HPDE6-E6E7 (cell line): Measurements from ENCODE around the gene CD244.

ENCODE experiments used
- DNase-seq: peaks from one replicate; pipeline ENCODE4 v3.0.0; 2011; ENCODE audit warnings: missing footprints; ENCODE audit errors: extremely low spot score

The CD244 gene

DNA sequence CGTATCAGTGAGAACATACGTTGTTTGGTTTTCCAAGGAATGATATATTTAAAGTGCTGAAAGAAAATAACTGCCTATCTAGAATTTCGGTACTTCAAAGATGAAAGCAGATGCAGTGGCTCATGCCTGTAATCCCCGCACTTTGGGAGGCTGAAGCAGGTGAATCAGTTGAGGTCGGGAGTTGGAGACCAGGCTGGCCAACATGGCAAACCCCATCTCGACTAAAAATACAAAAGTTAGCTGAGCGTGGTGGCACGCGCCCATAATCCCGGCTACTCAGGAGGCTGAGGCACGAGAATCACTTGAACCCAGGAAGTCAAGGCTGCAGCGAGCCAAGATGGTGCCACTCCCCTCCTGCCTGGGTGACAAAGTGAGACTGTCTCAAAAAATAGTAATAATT lies 16.4 kb downstream of the CD244 start:
- DNase-seq, result no peak

DNA sequence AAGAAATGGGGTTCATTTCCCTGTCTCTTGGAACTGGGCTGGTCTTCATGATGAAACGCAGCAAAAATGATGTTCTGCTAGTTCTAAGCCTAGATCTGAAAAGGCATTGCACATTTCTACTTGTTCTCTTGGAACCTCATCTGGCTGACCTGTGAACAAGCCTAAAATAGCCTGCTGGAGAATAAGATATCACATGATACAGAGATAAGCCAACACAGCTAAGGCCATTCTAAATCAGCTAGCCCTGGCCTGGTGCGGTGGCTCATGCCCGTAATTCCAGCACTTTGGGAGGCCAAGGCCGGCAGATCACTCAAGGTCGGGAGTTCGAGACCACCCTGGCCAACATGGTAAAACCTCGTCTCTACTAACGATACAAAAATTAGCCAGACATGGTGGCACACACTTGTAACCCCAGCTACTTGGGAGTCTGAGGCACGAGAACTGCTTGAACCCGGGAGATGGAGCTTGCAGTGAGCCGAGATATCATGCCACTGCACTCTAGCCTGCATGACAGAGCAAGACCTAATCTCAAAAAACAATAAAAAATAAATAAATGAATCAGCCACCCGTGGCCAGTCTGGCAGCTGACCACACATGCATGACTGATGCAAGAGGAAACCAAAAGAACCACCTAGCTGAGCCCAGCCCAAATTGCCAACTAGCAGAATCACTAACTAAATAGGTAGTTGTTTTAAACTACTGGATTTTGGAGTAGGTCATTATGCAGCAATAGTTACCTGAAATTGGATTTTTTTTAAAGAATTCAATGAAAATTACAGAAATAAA lies 18.0 kb downstream of the CD244 start:
- DNase-seq, result no peak

DNA sequence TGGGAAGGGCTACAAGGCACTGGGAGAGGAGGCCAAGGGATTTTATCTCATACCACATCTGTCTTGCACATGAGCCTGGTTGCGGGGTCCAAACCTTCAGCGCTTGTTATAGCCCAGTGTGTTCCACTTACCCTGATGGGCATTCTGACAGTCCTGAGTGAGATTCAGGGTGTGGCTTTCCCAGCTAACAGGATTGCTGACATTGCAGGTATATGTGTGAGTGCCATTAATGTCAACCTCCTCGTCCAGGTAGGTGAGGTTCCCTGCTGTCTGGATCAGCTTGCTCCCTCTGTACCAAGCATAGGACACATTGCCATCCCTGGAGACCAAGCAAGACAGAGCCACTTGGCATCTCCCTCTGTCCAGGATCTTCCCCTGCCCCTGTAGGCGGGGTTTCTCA lies 21.6 kb downstream of the CD244 start:
- no peak for DNase-seq

DNA sequence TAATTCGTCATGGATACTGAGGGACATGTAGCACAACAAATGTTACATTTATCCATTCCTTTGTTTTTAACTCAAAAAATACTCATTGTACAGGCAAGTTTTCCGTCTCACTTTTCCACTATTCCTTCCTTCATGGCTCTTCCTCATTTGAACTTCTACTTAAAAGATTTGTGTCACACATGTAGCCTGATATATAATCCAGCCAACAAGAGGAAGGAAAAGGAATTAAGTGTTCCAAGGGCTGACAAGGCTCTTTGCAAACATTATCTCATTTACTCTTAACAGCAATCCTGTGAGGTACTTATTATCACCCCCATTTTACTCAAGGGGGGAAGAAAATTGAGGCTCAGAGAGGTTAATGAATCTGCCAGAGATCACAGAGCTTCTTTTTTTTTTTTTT lies 22.9 kb downstream of the CD244 start:
- no peak for DNase-seq

DNA sequence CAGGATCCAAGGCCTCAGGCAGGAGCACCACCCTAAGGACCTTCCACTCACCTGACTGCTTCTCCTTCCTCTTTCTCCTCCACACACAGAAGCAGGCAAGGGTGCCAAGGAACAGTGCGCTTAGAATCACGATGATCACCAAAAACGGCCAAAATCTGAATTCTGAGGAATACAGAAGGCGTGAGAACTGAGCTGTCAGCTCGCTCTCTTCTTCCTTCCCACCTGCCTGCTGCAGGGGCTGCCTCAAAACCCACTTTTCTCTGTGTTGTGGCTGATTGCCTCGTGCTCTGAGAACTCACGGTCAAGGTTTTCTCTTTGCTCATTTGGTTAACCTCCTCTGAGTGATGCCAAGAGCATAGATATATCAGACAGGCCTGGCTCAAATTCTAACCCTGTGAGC lies 23.8 kb downstream of the CD244 start:
- DNase-seq, result no peak

DNA sequence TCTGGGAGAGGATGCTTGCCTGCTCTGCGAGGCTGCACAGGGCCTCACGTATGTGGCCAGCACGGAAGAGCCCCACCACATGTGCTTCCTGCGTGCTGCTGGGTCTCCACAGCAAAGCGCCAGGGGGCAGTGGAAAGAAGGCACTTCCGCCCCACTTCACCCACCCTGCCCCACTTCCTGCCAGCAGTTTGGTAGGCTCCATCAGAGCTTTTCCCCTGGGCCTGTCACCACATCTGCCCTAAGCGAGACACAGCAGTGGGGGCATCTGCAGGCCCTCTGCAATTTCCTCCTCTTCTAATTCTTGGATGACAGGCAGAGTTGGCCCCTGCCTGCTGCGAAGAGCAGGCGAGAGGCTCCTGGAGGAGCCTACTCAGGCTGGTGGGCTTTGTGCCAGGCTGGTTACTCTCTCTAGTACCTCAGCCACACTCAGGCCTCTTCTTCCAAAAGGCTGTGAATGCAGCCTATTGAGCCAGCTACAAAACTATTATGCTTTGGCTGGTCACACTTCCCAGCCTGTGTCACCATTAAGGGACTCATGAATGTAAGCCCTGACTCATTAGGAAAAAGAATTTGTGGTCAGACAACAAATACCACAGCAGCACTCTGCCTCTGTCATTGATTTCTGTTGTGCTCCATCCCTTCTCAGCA lies 25.0 kb downstream of the CD244 start:
- no peak for DNase-seq

DNA sequence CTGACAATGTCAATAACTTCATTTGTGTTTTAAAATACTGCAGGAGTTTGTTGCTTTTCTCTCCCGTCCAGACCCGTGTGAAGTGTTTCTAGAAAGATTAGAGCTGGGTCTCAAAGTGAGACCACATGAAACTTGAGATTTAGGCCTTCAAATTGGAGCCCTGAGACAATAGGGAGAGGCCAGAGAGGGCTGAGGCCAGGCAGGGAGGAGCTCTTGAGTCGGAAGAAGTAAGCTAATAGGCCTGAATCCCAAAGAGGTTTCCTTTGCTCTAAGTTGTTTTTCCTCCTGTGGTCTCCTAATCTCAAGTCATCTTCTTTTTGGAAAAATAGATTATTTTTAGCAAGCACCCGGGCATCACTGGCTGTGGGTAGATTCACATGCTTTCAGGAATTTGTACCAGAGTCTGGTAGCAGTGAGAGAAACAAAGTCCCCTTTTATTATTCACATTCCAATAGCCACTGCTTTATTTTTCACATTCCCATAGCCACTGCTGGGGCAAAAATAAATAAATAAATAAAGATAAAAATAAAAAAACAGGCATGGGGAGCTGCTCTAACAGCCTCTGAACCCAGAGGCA lies 25.6 kb downstream of the CD244 start:
- no peak for DNase-seq

DNA sequence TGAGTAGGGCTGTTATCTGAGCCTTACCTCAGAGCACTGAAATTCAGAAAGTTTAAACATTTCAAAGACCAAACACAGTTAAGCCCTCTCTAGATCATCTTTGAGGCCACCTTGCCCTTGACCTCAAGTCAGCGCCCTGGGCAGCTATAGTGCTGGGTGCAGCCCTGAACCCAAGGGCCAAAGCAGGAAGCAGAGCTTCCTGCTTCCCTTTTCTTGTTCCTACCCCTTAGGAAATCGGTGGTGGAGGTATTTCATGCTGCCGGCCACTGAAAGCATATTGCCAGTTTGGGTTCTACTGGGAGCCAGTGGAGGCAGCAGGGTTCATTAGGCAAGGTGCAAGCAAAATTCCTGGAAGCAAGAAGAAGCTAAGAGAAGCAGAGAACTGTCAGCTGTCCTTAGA lies 26.1 kb downstream of the CD244 start:
- DNase-seq, result no peak

DNA sequence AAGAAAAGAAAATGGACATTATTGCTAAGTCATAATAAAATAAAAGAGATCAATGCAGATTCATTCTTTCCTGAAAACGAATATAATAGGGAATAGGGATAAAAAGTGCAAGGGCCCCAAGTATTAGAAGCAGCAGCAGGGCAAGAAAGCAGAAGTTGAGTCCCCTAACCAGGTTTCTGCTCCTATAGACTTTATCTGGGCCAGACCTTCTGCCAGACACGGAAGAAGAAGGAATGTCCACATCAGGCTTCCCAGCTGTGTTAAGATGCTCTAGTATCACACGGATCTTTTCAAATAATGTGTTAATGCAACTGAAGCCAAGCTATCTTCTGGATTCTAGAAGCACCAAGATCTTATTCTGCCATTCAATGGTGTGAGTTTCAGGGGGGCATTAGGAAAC lies 26.9 kb downstream of the CD244 start:
- DNase-seq, result no peak

DNA sequence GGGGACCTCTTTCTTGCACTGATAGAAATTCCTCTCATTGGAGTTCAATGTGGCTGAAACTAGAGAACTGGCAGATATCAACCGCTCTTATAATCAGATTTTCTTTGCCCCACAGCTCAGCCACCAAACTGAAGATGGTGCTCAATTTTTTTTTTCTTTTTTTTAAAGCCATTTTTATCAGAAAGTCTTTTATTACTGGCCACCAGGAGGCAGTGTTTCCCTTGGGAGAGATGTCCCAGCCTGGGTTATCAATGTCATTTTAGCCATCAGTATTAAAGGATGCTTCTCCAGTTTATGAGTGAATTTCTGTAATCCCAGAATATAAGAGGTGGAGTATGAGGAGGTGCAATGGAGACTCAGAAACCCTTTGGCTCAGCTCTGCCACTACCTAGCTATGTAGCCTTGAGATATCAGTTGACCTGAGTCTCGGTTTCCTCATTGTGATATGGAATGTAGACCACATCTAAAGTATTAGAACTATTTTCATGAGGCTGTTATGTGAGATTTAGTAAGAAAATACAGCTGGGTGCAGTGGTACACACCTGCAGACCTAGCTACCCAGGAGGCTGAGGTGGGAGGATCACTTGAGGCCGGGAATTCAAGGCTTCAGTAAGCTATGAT lies 27.6 kb downstream of the CD244 start:
- DNase-seq, result no peak

DNA sequence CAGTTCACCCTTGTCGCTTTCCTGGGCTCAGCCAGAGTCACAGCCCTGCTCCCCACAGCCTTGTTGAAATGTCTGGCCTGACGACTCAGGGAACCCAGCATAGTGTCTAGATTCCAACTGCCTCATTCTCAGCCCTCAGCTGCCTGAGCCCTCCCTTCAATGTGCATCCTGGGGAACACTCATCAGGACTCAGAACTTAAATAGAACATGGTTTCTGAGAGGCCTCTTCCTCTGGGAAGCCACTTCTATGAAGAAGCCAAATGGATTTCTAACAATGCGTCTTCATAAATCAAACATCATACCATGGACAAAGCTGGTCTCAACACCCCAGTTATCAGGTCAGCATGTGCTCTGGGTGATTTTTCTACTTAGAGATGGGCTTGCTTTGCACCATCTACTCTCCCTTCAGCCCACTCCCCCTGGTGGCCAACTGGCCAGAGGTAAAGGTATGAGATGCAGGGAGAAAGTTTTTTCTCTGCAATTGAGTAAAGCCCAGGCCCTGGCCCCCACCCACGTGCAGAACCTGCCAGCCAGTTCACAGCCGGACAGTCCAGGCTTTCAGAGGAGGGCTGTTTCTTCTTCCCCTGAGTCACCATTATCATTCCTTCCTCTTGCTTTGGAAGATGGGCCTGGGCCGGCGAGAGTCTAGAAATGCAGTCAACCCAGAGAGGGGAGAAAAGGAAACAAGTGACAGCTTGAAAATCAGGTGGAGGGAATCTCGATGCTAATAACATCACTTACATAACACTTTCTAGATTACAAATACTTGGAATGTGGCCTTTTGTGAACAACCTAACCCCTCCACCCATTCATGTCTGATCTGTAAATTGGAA lies 32.1 kb downstream of the CD244 start:
- peak; percentile 39 for DNase-seq

DNA sequence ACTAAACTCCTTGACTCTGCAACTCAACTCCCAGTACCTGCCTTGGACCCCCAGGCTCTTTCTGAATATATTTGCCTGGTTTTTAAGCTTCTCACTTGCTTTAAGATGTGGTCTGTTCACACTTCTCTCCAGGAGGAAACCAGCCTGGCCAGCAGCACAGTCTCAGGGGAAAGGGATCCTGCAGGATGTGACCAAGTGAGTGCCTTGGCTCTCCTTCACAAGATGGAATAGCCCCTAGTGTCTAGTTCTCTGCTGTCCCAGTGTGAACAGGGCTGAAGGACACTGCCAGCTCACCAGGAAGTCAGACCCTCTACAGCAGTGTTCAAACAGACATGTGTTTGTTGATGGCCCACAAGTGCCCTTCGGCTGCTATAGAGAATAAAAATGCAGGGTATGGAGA lies 32.9 kb downstream of the CD244 start:
- no peak for DNase-seq

DNA sequence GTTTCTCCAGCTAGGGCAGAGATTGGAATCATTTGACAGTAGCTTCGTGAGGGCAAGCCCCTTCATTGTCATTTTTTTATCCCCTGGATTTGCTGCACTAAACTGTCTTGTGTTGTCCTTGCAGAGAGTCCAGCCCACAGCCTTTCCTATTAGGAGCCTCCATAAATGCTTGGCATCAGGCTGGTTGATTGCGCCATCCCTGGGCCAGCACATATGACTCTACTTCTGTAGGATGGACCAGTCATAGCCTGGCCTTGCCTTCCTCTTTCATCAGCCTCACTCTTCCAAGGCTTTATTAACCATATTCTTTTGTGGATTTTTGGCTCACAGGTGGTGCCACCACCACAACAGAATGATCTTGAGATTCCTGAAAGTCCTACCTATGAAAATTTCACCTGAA lies 35.3 kb downstream of the CD244 start:
- DNase-seq, result no peak

DNA sequence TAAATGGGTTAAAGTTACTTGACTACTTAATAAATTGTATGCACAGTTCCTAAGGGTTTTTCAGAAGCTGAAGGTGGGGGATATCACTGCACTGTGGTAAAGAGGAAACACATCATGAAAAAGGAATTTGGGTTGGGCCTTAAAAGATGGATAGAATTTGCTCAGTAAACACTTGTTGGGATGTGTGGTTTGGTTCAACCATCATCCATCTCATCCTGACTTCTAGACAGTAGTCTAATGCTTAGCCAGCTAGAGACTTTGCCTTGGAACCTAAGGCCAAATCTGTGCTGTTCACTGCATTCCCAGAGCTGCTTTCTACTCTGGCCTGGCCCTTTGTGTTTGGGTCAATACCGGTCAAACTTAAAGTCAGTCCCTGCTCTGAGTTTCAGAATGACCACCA lies 36.1 kb downstream of the CD244 start:
- no peak for DNase-seq

DNA sequence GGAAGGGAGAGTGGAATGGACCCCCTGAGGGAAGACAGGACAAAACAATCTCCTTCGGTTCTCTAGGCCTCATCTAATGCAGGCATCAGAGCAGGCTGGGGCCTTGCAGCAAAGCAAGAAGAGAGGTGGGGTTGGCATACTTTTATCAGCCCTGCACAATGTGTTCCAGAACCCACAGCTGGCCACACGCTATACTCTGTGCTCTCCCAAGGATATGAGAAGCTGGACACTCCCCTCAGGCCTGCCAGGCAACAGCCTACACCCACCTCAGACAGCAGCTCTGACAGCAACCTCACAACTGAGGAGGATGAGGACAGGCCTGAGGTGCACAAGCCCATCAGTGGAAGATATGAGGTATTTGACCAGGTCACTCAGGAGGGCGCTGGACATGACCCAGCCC lies 39.4 kb downstream of the CD244 start:
- DNase-seq, result no peak

DNA sequence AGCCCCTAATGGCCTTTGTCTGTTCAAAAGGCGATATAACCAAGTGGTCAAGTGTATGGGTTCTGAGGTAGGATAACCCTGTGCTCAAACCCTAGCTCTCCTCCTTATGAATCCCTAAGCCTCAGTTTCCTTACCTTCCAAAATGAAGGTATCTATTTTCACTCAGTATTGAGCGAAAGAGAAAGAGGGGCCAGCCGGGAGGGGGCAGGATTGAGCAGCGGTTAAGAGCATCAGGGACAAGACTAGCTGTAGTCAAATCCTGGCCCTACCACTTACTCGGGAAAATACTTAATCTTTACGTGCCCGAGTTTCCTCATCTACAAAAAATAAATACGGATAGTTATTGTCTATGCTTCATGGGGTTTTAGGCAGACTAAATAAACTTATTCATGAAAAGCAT lies 41.1 kb downstream of the CD244 start:
- no peak for DNase-seq

DNA sequence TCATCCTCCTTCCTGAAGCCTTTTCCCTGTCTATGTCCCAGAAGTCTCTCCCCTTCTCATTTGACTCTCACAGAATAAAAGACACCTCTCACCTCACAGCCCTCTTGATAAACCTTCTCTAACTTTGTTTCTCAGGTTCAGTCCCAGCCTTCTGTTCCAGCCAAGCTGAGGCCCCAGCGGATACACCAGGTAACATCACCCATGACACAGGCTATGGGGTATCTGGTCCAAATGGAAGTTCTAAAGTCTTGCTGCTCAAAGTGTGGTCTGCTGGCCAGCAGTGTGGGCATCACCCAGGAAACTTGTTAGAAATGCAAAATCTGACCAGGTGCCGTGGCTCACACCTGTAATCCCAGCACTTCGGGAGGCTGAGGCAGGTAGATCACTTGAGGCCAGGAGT lies 43.5 kb downstream of the CD244 start:
- no peak for DNase-seq

DNA sequence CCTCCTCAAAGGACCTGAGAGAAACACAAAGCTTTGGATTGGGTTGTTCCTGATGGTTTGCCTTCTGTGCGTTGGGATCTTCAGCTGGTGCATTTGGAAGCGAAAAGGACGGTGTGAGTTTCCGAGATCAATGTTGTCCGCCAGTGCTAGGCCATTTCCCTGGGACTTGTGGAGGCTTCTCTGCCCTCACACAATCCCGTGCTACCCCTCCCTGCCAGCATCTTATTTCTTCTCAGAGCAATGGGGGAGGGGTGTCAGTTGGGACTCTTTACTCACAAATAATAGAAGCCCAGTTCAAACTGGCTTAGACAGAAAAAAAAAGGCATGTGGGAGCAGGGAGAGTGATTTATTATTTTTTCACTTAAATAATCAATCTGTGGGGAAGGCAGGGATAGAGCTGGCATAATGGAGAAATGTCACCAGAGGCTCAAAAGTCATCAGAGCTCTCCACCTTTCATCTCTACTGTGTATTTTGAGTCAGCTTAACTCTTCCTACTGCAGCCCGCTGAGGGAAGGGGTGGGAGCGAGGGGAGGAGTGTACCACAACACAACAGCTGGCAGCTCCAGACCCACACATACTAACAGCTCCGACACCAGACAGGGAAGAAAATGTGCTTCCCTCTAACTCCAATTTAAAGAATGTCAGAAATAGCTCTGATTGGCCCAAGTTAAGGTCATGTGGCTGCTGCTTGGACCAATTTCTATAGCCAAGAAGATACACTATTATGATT lies 44.3 kb downstream of the CD244 start:
- DNase-seq, result no peak

DNA sequence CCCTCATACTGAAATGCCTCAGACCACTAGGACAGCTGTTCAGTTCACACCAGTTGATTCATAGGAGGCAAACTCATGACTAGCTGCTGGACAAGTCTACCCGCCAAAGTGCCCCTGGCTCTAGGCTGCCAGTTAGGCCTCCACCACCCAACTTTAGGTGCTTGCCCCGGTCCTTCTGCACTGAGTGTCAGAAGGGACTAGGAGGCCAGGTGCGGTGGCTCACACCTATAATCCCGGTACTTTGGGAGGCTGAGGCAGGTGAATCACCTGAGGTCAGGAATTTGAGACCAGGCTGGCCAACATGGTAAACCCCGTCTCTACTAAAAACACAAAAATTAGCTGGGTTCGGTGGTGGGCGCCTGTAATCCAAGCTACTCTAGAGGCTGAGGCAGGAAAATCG lies 47.8 kb downstream of the CD244 start:
- DNase-seq, result no peak

DNA sequence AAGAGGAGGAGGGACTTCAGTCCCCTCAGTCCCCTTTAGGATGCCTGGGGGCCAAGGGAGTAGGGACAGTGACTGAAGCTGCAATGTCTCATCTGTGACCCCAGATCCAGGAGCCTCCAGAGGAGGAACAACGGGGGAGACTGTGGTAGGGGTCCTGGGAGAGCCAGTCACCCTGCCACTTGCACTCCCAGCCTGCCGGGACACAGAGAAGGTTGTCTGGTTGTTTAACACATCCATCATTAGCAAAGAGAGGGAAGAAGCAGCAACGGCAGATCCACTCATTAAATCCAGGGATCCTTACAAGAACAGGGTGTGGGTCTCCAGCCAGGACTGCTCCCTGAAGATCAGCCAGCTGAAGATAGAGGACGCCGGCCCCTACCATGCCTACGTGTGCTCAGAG lies 48.4 kb downstream of the CD244 start:
- no peak for DNase-seq

DNA sequence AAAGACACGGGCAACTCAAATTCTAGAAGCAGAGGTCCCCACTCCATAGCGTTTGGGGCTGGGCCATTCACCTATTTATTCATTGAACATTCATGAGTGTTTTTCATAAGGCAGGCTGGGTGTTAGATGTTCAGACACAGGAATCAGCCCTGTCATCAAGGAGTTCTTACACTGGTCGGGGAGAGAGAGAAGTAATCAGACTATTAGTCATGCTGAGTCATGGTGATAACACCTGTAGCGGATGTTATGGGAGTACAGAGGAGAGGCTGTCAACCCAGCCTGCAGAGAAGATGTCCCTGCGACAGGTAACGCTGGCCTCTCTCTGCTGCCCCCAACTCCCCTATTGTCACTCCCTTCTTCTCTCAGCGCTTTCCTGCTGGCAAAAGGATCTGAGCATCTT lies 49.5 kb downstream of the CD244 start:
- DNase-seq, result peak; percentile 93
